Body of pancreas (tissue), 4 donors: ENCODE data around the gene SH3PXD2A. TPM values are rescaled to one million over a fixed set of nuclear protein-coding genes. Genes with fewer than 3 reads are reported as not detected.

Source experiments
- ATAC-seq: fragments of 150-250 bp; one replicate; pipeline ENCODE4 v1.9.1; 2016
- DNase-seq, 4 donors: peaks; one replicate each; pipeline ENCODE4 v3.0.0-alpha.2; 2019
- H3K27ac ChIP-seq, 4 donors: fragments of 200-600 bp; sonication (generic); 1 replicate in 3 of 4; 2 replicates in 1 of 4; pipeline versions ENCODE4 v1.5.1 to v1.6.1; 2016 to 2019; ENCODE audit warnings: mild to moderate bottlenecking in 1 of 4, mixed read lengths in 1 of 4, moderate library complexity in 1 of 4
- H3K27me3 ChIP-seq, 2 donors: fragments of 200-600 bp; sonication (generic); one replicate each; pipeline ENCODE4 v1.6.0; 2016; ENCODE audit warnings: mild to moderate bottlenecking in 1 of 2
- H3K36me3 ChIP-seq, 2 donors: fragments of 200-600 bp; sonication (generic); replicated peaks in 1 of 2; 2 replicates each; pipeline ENCODE4 v1.5.1; 2016; ENCODE audit warnings: low read depth in 2 of 2; ENCODE audit not compliant: insufficient read depth in 1 of 2
- H3K4me1 ChIP-seq: fragments of 200-600 bp; sonication (generic); one replicate; pipeline ENCODE4 v1.6.0; 2016
- H3K4me3 ChIP-seq, 2 donors: fragments of 200-600 bp; sonication (generic); 1 replicate in 1 of 2; 2 replicates in 1 of 2; pipeline ENCODE4 v1.5.1; 2016 to 2019
- H3K9me3 ChIP-seq, 3 donors: fragments of 200-600 bp; sonication (generic); 1 replicate in 2 of 3; 2 replicates in 1 of 3; pipeline ENCODE4 v1.5.1; 2016
- CTCF ChIP-seq, 7 experiments: fragments of 450-650 bp in 4 of 7; fragments of 200-600 bp in 3 of 7; sonication (generic) in 3 of 7; IDR thresholded peaks; one replicate each; pipeline ENCODE4 v1.5.1; 2016 to 2019; ENCODE audit warnings: antibody characterized with exemption in 7 of 7
- POLR2A ChIP-seq, 3 donors: fragments of 450-650 bp; IDR thresholded peaks; one replicate each; pipeline ENCODE4 v1.6.1; 2016; ENCODE audit warnings: antibody characterized with exemption in 3 of 3, mild to moderate bottlenecking in 2 of 3
- WGBS, 2 donors: methylation state at CpG; one replicate each; pipeline ENCODE4 v1.1.5; 2017; 5-methylcytosine and 5-hydroxymethylcytosine counted together
- intact Hi-C: fragments of 100-400 bp; cut with DNase I; formaldehyde crosslinking; loops from one replicate; pipeline ENCODE4 v1.15.1; 2023
- total RNA-seq, 2 donors: library from RNA; depleted of rRNA; stranded (reverse); fragments of >200 nt; gene quantifications; one replicate each; pipeline ENCODE4 v1.1.0, GENCODE V29; 2016

The SH3PXD2A gene
- total RNA-seq, 2 donors from 2014 or later: 7.3 to 9.9 TPM

- DNase-seq (no peak), ATAC-seq (no peak)
- TF ChIP-seq CTCF (IDR thresholded peaks at IDR 0.05): no peak
- TF ChIP-seq POLR2A (IDR thresholded peaks at IDR 0.05): no peak
- intact Hi-C loops: no loop called here
- WGBS, 2 donors: 63 to 67% methylated on average over 6 of the region's 6 CpGs
- H3K27me3 ChIP-seq: no peaks in the 10 kb centered on the region
- peaks cover 0 to 13% of the 10 kb centered on the region in 2 donors for H3K36me3 ChIP-seq
- H3K9me3 ChIP-seq: no peaks in the 10 kb centered on the region
- H3K4me1 ChIP-seq: peaks cover 33% of the 10 kb centered on the region
- no peak overlapping the region for H3K27ac ChIP-seq
- H3K4me3 ChIP-seq: no peak overlapping the region
Observed at GRCh38 chr10:103885617-103886016, 30.2 kb upstream of the SH3PXD2A start.

GRCh38 chr10:103884681-103885139, 29.3 kb upstream of the SH3PXD2A start:
- DNase-seq: peak; percentile 45 to 51 (median 48)
- Histone ChIP-seq H3K36me3 (peaks cover 0 to 15% of the 10 kb centered on the region in 2 donors), H3K27me3 (no peaks in the 10 kb centered on the region), H3K27ac (no peak overlapping the region), H3K4me3 (no peak overlapping the region), H3K4me1 (peaks cover 24% of the 10 kb centered on the region), H3K9me3 (no peaks in the 10 kb centered on the region)
- TF ChIP-seq POLR2A (IDR thresholded peaks at IDR 0.05) (no peak), CTCF (IDR thresholded peaks at IDR 0.05) (peak; percentile 55 to 82 (median 77))
- 42 to 48% methylated on average over 2 to 3 of the region's 3 CpGs for WGBS, 2 donors
- peak; percentile 60 for ATAC-seq
- intact Hi-C loops: no loop called here

- Histone ChIP-seq H3K9me3 (no peaks in the 10 kb centered on the region), H3K36me3 (peaks cover 0 to 15% of the 10 kb centered on the region in 2 donors), H3K4me1 (peaks cover 1% of the 10 kb centered on the region), H3K27me3 (no peaks in the 10 kb centered on the region), H3K27ac (no peak overlapping the region), H3K4me3 (no peak overlapping the region)
- no peak for TF ChIP-seq POLR2A (IDR thresholded peaks at IDR 0.05)
- TF ChIP-seq CTCF (IDR thresholded peaks at IDR 0.05): no peak
- no peak for DNase-seq
- no peak for ATAC-seq
- intact Hi-C loops: no loop called here
- WGBS, 2 donors: 90 to 100% methylated on average over 8 of the region's 8 CpGs
Observed at GRCh38 chr10:103882285-103883007, 27.1 kb upstream of the SH3PXD2A start.

GRCh38 chr10:103881416-103882284, 26.3 kb upstream of the SH3PXD2A start:
- Histone ChIP-seq H3K4me3 (no peak overlapping the region), H3K9me3 (no peaks in the 10 kb centered on the region), H3K27ac (no peak overlapping the region), H3K27me3 (no peaks in the 10 kb centered on the region), H3K4me1 (no peaks in the 10 kb centered on the region), H3K36me3 (peaks cover 0 to 15% of the 10 kb centered on the region in 2 donors)
- intact Hi-C loops: no loop called here
- no peak for TF ChIP-seq CTCF (IDR thresholded peaks at IDR 0.05)
- no peak for TF ChIP-seq POLR2A (IDR thresholded peaks at IDR 0.05)
- ATAC-seq (no peak), DNase-seq (no peak)
- WGBS, 2 donors: 84 to 87% methylated on average over 15 of the region's 15 CpGs
